HG02981 (cell line): ENCODE data around the gene ILKAP.
A peak's percentile ranks its signal among the peaks of the same experiment; 100 is the strongest.

Experiments used
- ATAC-seq: cut with Tn5 transposase; IDR thresholded peaks from one replicate; pipeline ENCODE4 v1.9.1; 2021; ENCODE audit warnings: mild to moderate bottlenecking, moderate library complexity; ENCODE audit not compliant: unreplicated experiment

Gene ILKAP

DNA sequence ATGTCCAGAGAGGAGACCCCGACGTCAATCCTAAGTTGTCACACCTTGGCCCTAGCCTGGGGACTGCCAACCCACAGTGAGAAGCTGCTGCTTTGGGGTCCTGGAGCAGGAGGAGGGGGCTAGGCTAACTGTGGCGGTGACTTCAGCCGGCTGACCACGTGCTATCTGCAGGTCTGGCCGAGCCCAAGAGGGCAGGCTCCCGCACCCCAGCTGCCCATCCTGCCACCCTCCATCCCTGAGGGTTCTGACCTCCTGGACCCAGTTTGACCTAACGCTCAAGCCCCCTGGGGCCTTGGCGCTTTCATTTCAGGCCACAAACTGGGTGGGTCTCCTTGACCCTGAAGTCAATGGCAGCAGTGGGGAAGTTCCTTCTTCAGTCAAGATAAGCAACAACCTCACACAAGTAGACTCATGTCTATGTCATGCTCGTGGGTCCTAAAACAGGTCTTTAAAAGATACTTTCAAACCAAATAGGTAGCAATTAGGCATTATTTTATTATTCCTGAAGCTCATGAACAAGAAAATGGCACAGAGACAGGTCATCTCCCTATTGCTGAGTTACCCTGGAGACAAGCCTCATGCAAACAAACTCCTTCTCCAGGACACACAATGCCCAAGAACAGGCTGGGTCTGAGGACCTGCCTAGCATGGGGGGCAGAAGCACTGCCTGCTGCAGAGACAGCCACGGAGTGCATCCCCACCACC, 34.1 kb upstream of the ILKAP start:
- no peak for ATAC-seq

DNA sequence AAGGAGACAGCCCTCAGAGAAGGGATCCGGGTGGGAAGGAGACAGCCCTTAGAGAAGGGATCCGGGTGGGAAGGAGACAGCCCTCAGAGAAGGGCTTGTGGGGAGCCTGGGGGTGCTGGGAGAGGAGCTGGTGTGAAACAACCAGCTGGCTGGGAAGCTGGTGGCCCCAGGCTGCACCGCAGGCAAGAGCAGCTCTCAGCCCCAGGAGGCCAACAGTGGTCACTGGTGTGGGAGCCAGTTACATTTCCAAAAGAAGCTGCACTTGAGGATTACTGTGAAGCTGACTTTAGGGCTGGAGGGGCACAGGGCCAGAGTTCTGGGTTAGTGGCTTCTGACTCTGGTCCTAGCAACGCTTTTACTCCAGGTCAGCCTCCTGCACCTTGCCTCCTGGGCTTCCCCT, 33.1 kb upstream of the ILKAP start:
- ATAC-seq: no peak

DNA sequence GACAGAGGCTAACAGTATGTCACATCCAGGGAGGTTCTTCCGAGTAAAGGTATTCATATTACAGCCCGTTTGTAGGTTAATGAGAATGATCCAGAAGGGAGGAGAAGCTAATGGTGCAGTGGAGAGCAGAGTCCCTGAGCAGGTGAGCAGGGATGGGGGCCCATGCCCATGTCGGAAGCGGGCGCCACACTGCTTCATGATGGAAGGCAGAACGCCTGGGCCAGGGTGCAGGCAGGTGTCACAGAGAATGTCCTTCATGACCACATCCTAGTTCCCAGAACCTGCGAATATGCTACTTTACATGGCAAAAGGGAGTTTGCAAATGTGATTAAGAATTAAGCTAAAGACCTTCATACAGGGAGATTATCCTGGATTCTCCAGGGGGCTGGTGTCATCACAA, 32.4 kb upstream of the ILKAP start:
- ATAC-seq: no peak

DNA sequence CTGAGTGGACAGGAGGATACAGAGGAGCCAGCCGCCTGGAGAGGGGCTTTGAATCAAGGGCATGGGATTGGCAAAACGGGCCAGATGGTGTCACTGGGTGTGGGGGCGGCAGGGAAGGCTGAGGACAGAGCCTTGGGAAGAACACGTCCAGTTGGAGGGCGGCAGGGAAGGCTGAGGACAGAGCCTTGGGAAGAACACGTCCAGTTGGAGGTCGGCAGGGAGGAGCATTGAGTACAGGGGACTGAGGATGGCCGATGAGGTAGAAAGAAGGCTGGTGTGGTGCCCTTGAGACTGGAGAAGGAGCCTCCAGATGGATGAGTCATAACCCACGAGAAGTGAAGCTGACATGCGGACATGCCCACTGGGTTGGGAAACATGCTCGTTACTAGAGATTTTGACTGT, 31.8 kb upstream of the ILKAP start:
- no peak for ATAC-seq

DNA sequence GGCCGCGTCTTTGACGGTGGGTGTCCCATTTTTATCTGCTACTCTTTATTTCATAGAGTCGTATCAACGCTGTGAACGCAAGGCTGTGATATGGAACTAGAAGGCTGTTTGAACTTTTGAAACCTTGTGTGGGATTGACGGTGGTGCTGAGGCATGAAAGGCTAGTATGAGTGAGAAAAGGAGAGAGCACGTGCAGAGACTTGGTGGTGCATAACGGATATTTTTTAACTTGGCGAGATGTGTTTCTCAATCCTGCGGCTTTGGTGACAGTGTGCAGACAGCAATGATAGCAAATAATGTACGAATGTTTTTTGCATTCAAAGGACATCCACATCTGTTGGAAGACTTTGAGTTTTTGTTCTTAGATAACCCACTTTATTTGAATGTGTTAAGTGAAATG, 30.1 kb upstream of the ILKAP start:
- ATAC-seq: no peak

DNA sequence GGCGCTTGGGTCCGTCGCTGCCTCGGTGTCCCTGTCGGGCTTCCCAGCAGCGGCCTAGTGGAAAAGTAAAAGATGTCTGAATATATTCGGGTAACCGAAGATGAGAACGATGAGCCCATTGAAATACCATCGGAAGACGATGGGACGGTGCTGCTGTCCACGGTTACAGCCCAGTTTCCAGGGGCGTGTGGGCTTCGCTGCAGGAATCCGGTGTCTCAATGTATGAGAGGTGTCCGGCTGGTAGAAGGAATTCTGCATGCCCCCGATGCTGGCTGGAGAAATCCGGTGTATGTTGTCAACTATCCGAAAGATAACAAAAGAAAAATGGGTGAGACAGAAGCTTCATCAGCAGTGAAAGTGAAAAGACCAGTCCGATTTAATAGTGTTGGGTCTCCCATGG, 28.3 kb upstream of the ILKAP start:
- ATAC-seq: no peak

DNA sequence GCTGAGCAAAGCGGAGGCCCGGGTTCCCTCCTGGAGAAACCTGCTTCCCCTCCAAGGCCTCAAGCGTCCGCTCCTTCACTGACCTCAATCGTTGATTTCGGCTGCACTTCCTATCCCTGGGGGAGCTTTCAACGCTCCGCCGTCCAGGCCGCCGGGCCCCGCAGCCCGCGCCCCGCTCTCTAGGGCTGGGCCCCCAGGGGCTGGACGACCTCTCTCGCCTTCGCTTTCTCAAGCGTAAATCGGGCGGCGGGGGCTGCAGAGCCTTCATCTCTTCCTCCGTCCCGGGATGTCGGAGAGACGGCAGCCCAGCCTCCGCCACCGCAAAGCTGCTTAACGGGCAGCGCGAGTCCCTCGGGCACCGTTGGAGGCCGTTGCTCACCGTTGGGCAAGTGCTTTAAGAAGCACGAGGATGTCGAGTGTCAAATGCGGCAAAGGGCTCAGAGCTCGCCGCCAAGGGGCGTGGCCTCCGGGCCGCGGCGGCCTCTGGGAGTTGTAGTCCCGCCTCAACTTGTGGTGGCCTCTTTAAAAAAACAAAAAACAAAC, 27.8 kb upstream of the ILKAP start:
- peak; percentile 63 for ATAC-seq

DNA sequence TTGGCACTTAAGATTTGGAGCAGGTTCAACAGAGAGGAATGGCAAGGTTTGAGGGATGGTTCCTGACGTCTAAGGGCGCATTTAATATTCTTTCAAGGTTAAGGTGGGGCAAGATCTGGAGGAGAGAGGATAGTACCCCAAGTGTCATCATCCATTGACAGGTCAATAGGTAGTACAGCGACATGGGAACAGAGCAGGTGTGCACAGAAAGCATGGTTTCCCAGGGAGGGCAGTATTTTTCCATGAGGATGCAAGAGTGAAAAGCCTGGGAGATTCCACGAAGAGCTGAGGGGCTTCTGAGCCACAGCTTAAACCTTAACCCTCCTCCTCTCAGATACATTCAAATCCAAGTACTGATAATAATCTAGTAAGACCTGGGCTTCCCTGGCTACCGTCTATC, 27.2 kb upstream of the ILKAP start:
- ATAC-seq: no peak

DNA sequence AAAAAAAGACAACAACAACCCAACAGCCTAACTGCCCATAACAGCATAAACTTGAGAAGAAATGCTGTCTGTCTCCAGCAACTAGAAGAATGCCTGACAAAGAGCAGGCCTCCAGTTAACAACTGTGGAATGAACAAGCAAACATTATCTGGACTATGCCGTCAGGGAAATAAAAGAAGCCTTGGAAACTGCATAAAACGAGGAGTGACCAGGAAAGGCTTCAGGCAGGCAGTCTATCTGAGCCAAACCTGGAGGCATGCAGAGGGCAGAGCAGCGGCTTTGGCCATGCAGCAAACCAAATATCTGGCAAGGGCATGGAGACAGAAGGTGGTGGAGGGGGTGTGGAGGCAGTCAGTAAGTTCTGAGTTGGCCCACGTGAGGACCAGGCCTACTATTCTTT, 25.2 kb upstream of the ILKAP start:
- ATAC-seq: no peak

DNA sequence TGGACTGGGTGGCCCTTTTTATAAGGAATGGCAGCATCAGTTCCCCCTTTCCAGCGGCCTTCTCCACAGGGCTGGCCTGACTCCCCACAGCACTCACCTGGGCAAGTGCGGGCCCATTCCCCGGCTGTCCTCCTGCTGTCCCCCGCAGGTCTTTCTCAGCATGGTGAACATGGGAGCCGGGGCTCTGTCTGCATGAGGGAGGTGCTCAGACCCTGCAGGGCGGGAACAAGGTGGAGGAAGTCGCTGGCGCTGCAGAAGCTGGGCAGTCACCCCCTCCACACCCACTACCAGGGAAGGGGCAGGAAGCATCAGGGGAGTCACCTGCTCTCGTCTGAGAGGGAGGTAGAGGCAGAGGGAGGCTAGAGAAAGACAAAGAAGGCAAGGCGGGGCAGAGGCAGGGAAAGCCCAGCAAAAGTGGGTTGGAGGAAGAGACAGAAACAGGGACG, 24.1 kb upstream of the ILKAP start:
- ATAC-seq: no peak

DNA sequence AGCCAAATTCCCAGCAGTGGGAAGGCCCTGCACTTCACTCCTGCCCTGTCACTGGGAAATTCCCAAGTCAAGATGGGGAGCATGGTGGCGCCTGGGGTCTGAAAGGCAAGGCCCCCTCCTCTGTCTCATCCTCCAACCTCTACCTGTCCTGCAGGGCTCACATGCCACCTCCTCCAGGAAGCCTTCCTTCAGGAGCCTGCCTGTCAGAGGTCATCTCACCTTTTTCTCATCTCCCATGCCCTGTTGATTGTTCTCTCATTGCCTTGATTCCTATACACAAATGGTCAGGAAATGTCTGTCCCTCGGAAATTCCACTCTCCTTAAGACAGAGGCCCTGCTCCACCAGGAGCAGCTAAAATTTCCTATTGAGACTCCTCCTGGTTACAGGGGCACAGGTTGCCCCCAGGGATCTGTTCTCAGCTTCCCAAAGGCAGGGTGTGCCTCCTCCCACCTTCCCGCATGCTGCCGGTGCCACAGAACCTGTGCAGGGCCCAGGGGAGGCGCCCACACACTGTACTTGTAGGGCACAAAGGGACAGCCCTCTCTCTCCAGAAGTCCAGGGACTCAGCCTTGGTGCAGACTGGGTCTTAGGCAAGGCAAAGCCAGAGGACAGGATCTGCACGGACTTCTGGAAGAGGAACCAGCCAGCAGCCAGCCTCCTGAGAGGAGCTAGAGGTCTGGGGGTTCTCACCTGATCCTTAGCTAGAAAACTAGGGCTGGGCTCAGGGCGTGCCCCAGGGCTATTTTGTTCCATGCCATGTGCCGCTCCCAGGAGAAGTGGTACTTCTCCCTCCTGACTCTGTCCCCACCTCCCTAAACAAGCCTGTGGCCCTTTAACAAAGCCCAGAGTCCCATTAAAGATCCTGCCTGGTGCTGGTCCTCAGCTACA, 23.4 kb upstream of the ILKAP start:
- no peak for ATAC-seq

DNA sequence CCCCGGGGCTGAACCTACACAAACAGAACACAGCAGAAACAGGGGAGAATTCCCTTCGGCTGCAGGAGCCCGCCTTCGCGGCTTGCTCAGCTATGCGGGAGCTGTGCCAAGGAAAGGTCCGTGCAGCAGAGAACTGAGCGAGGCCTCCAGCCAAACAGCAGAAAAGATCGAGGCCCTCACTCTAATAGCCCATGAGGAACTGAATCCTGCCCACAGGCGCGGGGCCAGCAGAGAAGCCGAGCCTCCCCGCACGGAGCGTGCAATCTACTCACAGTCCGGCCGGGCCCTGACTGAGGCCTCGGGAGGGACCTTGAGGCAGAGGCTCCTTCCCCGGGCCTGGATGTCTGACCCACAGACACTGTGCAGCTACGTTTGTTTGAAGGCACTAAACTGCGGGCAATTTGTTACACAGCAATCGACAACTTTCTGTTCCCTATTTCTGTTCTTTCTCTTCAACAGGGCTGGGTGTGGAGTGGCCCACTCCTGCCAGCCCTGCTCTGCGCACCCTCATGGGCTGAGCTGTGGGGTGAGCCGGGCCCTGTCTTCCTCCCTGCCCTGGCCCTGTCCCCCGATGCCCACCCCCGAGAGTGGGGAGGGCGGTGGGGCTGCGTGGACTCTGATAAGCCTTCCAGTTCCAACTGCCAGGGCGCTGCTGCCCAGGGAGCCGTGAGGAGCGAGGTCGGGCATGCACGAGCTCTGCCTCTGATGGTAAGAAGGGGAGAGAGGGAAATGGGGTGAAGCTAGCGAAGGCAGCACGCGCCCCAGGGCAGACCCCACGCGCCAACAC, 22.6 kb upstream of the ILKAP start:
- ATAC-seq: no peak

DNA sequence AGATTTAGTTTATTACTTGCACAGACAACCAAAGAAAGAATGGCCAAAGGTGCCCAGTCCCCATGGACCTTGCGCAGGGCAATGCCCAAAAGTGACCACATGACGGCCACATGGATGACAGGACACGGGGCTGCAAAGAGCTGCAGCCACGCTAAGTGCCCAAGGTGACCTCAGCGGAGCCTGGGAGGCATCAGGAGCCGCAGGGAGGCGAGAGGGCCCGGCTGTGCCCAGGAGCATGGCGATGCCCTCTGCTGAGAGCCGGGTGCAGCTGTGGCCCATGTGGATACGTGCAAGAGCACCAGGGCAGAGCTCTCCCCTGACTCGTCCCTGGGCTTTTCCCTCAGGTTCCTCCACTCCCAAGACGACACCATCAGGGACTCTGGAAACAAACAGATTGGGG, 21.6 kb upstream of the ILKAP start:
- no peak for ATAC-seq

DNA sequence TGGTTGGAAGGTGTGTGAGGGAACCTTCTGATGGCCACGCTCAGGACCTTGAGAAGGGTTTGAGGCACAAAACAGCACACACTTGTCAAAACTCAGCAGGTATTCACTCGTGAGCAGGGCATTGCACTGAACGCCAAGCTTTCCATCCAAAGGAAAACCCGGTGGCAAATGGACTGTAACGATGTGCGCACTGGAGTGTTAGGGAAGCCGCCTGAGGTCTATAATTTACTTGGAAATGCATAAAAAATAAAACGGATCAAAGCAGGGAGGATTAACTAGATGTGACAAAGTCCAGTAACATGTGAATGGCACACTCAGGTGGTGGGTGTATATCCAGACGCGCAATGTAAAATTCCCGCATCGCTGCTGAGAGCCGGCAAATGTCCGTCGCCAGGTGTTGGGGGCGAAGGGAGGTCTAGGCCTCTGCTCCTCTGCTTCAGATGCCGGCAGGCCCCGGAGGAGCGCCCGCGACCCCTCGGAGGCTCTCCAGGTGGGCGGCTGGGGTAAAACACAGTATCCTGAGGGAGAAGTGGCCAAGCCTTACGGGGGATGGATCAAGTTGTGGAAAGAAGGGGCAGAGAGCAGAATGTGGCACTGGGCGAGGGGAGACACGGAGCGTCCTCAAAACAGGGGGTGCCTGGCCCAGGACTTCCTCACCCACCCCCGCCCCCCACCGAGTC, 21.0 kb upstream of the ILKAP start:
- ATAC-seq: no peak

DNA sequence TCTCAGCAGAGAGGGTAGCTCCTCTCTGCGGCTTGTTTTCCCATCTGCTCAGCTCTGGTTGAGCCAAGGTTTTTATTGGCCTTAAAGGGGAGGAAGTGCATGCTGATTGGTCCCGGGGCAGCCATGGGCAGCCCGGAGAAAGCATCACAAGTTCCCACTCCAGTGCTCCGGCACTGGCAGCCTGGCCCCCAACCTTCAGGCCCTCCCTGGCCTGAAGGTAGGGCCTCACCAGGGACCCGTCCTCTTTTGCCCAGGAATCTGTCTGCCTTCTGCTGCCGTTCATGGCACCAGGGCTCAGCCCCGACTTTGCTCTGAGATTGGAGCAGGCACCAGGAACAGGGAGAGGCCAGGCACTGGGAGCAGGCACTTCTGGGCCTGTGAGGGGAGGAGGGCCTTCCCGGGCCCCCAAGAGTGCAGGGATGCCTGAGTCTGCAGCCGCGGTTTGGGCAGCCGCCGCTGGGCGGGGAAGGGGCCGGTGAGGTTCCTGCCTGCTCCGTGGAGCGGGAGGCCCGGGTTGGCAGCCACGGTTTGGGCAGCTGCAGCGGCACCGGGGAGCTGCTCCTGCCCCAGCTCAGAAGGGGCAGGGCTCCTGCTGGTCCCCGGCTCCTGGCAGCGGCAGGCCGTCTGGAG, 17.5 kb upstream of the ILKAP start:
- ATAC-seq: no peak

DNA sequence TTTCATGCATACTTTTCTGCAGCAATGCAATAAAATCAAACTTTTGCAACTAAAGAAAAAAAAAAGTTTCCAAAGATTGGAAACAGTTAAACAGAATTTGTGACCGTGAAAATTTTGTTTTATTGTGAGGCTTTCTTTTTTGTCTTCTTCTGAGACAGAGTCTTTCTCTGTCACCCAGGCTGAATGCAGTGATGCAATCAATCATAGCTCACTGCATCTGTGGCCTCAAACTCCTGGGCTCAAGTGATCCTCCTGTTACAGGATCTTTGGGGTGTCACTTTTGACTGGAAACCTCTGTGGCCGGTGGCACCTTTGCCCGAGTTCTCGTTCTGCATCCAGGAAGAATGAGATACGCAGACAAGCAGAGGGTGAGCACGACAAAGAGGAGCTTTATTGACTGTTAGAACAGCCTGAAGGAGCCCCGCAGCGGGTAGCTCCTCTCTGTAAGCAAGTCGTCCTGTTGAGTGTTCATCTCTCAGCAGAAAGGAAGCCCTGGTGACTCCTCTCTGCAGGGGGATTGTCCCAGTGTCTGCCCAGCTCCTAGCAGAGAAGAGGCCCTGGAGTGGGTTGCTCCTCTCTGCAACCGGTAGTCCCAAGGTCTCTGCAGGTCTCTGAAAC, 16.9 kb upstream of the ILKAP start:
- no peak for ATAC-seq

DNA sequence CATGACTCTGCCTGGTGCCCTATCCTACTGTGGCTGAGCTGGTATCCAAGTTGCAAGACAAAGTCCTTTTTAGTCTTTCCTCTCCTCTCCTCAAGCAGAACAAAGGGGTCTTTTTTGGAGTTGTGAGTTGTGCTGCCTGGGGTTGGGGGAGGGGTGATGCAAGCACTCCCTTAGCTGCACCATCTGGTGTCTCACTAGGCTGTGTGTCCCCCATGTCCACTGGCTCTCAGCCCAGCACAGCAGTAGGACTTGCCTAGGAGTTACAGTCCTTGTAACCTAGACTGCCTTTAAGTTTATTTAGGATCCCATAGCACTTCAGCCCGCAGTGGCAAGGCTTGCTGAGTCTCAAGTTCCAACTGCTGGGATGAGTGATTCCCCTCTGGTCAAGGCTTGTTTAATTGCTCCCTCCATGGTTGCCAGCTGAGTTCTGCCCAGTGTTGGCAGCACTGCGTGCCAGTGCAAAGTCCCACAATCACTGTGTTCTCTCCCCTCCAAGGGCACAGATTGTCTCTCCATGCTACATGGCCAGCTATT, 13.2 kb upstream of the ILKAP start:
- no peak for ATAC-seq

DNA sequence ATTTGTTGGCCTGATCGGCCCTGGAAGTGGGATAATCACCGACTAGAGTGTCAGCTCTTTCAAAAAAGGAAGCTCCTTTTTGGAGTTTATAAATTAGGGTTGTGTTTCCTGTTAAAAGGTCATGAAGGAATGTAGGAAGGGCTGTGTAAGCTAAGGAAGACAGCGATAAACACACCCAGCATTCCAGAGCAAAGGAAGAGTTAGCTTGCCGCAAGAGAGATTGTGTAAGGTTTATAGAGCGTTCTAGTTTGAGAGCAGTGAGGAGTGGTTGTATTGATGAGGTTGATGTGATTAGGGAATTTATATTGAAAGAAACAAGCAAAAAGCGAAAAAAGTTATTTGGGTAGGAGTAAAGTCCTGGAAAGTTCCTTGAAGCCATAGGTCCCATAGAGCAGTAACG, 3.5 kb upstream of the ILKAP start:
- no peak for ATAC-seq

DNA sequence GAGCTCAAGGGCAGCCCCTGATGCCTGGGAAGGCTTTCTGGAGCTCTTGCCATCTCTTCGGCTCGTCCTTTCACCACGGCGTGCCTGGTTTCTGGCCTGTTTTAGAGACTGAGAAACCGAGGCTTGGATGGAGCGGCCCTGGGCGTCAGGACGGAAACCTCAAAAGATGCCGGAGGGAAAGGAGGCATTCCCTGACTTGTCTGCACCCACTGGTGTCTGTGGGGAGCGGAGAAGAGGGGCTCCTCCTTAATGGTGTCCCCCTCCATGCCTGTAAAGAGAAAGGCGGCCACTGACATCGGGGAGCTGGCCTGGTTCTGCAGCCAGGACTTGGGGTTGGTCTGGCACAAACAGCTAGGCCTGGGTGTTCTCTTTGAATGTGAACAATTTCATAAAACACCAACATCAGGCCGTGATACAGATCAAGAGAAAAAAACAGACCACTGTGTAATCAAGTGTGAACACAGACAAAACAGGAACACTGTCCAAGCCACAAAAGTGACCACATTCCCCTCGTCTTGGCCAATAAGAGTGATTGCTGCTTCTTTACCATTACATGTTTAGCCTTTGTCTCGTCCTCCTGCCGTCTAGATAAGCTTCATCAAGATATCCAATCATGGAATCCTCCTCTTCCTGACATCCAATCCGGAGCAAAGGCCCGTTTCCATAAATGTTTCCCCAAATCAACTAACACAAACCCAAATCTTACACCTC, 633 bp upstream of the ILKAP start:
- ATAC-seq: peak; percentile 8
